Measurements from ENCODE around the gene ARID3A. TPM values are rescaled to one million over a fixed set of nuclear protein-coding genes. Genes with fewer than 3 reads are reported as not detected.
"Not testable (repeated sequence)": the region's sequence is repeated elsewhere in the genome, so short reads cannot be mapped to it uniquely, and the experiment has no call there.

The ARID3A gene
- total RNA-seq, 1 experiment from 2014 or later = 2.3 TPM

DNA sequence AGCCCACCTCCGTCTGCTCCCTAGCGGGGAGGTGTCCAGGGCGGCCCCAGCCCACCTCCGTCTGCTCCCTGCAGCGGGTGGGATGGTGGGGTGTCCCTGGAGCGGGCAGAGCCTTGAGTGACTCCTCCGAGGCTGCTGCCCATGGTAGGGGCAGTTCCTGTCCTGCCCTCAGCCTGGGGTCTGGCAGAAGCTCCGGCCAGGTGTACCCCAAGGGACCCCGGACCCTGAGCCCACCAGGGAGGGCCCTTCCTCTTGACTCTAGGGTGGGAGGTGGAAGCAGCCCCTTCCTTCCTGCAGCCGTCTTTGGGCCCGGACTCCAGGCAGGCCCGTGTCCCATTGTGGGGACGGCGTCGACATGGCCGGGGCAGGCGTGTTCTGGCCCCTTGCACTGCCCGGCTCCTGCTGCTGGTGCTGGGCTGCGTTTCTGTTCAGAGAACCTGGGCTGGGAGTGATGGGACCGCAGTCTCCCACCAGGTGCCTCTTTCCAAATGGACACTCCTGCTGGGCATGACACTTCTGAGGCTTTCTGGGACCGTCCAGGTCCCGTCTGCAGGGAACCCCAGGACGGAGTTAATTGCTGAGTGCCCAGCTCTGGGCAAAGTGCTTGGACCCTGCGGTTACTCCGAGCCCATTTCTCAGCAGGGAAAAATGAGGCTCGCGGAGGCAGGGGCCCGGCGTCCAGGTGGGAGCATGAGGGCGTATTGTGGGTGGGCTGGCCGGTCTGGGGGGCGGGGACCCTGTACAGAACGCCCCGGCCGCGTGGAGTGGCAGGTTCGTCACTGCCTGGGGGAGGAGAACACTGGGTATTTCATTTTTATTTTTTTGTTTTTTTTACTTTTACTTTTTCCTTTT lies 19.8 kb downstream of the ARID3A start:
- DNase-seq (ENCODE audit: low spot score) = no peak

DNA sequence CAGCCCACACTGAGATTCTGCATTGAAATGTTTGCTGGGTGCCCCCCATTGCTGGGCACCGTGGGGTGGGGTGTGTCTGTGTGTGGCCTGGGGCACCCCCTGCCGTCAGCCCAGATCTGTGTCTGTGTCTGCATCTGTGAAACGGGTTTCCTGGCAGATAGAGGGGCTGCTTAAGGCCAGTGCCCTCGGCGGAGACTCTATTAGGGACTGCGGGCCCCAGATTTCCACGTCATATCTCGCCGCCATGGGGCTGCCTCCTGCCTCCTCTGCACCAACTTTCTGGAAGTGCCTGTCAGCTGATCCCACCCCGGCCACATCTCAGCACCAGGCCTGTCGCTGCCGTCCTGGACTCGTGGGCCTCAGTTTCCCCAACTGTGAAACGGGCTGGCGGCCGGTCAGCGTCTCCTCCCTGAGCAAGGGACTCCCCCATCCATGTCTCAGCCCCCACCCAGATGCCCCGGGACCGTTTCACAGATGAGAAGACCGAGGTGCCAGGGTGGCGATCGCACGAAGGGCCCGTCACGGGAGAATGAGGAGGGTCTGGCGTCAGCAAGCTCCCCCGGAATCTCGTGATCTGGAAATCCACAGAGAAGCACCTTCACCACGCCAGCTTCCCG lies 21.4 kb downstream of the ARID3A start:
- no peak for DNase-seq (ENCODE audit: low spot score)

DNA sequence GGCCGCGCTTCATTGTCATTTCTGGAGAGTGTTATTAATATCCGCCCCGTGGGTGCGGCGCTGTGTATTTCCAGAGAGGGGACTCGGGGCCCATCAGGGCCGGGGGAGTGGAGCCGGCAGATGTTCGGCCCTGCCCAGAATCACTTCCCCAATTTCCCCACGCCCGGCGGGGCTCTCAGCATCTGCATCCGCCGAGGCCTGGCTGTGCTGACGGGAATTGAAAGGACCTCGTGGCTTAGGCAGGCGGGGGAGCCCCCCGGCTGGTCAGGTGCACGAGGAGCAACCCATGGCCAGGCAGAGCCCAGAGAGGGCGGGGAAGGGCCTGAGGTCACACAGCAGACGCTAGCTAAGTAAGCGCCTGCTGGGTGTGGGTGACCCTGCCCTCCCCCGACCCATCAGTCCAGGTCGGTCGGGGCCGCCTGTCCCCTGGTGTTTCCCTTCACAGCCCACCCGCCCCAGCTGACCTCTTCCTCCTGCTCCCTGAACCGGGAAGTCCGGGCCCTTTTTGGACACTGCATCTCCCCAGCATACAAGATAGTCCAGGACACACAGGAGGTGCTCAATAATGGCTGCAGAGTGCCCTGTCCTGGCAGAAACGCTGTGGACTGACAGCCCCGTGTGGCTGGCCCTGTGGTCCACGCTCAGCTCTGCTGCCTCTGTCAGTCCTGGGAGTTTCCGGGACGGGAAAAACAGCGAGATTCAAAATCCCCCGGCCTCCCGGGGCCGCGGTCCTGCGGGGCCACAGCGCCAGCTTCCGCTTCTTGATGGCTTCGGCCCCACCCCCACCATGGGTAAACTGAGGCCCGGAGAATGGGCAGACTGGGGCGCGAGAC lies 22.1 kb downstream of the ARID3A start:
- no peak for DNase-seq (ENCODE audit: low spot score)

DNA sequence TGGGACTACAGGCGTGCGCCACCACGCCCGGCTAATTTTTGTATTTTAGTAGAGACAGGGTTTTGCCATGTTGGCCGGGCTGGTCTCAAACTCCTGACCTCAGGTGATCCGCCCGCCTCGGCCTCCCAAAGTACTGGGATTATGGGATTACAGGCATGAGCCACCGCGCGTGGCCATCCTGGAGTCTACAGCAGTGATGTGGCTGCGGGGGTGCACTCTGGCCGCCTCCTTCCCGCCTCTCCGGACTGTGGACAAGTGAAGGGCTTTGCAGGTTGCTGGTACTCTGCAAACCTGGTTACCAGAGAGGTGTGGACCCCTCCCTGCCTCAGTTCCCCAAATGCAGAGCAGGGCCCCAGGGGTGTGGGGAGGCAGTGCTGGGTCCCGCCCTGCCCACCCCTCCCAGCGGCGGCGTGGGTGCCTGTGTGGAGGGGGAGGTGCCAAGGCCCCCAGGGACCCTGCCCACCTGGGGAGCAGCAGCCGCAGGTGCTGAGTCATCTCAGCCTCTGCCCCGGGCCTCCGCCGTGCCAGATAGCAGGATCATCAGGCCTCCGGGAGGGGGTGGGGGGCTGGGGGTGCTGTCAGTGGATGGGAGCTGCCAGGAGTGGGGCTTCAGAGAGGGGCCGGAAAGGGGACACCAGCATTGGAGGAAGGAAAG lies 23.1 kb downstream of the ARID3A start:
- no peak for DNase-seq (ENCODE audit: low spot score)

DNA sequence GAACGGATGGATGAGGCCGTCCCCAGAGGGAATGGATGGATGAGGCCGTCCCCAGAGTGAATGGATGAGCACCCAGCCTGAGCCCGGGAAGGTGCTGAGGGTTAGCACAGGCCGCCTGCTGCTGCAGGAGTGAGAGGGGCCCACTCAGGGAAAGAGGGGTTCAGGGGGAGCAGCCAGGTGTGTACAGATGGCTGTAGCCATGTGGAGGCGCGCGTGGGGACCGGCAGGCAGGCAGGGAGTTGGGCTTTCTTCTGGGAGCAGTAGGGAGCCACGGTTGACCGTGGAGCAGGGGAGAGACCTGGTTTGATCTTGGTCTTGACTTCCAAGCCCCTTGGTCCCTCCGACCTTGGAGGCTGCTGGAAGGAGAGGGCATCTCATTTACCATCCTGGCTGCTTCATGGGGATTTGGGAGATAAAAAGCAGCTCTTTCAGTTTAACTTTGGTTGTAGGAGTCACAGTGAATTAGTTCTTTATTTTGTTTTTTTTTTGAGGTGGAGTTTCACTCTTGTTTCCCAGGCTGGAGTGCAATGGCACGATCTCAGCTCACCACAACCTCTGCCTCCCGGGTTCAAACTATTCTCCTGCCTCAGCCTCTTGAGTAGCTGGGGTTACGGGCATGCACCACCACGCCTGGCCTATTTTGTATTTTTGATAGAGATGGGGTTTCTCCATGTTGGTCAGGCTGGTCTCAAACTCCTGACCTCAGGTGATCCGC lies 24.7 kb downstream of the ARID3A start:
- DNase-seq (ENCODE audit: low spot score) = no peak

DNA sequence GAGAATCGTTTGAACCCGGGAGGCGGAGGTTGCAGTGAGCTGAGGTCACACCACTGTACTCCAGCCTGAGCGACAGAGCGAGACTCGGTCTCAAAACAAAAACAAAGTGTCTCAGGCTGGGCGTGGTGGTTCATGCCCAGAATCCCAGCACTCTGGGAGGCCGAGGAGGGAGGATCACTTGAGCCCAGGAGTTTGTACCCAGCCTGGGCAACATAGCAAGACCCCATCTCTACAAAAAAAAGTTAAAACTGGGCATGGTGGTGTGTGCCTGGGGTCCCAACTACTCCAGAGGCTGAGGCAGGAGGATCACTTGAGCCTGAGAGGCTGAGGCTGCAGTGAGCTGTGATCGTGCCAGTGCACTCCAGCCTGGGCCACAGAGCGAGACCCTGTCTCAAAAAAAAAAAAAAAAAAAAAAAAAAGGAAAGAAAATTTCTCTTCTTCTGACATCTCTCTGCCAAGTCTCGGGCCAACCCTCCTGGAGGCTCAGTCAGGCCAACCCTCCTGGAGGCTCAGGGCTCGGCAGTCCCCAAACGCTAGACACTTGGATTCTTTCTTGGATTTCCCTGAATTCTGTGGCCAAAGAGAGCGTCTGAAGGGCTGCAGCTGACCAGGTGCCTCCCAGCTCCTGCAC lies 26.3 kb downstream of the ARID3A start:
- DNase-seq (ENCODE audit: low spot score) = no peak

DNA sequence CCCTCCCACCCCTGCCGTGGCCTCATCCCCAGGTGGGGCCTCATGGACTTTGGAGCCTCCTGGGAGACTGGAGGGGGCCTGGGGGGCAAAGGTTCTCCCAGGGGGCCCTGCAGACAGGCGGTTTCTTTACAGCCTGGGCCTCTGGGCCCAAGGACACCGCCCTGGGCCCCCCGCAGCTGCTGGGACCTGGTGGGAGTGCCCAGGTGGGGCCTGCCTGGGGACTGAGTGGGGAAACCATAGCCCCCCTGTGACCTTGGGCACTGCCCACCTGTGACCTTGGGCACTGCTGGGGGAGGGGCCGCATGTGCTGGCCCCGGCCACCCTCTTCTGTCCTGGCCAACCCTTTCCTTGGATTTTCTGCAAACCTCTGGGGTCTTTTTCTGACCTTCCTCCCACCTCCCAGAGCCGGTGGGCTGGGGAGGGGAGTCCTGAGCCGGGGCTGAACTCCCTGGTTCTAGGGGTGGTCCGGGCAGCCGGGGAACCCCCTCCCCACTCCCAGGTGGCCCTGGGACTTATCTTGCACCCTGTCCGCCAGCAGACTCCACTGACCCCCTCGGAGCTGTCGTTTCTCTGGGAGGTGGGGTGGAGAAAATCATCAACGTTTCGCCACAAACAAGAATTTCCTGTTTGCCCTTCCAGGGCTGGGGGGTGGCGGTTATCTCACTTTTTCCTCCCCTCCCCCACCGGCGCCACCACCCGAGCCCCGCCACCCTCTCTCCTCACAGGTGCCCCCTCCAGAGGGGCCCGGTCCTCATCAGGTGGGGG lies 27.0 kb downstream of the ARID3A start:
- DNase-seq (ENCODE audit: low spot score) = no peak

DNA sequence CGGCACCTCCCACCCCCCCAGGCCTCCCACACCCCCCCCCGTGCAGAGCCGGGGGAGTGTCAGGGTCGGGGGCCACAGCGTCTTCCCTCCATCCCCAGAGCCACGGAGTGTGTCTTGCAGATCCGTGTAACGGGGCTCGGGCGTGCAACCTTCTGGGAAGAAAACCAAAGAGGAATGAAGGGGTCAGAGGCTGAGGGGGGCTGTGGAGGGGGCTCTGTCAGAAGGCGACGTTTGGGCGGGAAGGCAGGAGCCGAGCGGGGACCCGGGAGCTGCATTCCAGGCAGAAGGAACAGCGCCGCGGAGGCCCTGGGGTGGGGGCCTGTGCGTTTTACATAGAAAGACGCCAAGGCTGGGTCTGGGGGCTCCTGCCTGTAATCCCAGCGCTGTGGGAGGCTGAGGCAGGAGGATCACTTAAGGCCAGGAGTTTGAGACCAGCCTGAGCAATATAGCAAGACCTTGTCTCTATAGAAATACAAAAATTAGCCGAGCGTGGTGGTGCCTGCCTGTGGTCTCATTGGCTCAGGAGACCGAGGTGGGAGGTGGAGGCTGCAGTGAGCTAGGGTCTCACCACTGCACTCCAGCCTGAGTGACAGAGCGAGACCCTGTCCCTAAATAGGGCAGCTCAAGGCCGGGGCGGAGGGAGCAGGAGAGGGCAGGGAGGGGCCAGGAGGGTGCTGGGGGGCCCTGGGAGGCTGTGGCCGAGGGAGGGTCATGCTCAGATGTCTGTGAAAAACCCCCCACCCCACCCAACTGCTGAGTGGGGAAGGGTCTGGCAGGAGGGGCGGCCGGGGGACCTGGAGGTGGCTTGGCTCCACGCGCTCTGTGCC lies 27.8 kb downstream of the ARID3A start:
- no peak for DNase-seq (ENCODE audit: low spot score)

DNA sequence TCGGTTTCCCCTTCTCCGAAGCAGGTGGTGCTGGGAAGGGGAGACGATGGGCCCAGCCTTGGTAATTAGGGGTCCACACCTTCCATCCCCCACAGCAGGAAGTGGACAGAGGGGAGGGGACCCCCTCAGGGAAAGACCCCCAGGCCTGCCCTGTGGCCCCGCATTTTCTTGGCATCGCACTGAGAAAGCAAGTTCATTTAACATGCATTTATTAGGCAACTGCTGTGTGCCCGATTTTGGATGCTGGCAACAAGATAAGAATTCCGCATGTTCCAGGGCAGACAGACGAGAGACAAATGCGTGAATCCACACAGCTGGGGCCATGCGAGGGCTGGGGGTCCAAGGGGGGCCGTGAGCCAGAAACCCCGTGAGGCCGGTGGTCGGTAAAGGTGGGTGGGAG lies 28.4 kb downstream of the ARID3A start:
- DNase-seq (ENCODE audit: low spot score) = no peak

DNA sequence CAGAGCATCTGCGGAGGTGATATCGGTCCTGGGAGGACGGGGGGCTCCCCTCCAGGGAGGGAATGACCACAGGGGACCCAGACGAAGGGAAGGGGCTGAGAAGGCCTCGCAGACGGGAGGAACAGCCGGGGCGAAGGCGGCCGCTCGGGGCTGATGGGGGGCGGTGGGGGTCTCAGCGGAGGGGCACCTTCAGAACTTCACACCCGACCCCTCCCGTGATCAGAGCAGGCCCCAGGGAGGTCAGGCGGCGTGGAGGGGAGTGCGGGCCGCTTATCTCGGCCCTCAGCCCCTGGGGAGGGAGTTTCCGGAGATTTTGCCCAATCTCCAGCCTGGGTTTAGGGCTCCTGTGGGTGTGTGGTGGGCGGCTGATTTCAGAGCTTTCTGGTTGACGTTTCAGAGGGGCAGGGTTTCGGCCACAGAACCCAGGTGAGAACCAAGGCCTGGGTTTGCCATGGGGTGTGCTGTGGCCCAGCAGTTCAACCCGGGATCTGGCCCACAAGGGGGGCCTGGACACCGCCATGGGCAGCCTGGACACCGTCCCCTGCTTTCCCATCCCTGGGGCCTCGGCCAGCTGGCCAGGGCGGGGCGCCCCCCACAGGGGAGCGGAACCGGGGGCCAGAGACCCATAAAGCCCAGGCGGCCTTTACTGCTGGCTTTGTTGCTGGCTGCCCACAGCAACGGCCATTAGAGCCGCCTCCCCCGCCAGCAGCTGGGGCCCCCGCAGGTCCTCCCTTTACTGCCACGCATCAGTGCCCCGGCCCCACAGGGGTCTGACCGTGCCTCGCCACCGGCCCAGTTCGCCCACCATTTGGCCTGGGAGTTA lies 29.0 kb downstream of the ARID3A start:
- no peak for DNase-seq (ENCODE audit: low spot score)

DNA sequence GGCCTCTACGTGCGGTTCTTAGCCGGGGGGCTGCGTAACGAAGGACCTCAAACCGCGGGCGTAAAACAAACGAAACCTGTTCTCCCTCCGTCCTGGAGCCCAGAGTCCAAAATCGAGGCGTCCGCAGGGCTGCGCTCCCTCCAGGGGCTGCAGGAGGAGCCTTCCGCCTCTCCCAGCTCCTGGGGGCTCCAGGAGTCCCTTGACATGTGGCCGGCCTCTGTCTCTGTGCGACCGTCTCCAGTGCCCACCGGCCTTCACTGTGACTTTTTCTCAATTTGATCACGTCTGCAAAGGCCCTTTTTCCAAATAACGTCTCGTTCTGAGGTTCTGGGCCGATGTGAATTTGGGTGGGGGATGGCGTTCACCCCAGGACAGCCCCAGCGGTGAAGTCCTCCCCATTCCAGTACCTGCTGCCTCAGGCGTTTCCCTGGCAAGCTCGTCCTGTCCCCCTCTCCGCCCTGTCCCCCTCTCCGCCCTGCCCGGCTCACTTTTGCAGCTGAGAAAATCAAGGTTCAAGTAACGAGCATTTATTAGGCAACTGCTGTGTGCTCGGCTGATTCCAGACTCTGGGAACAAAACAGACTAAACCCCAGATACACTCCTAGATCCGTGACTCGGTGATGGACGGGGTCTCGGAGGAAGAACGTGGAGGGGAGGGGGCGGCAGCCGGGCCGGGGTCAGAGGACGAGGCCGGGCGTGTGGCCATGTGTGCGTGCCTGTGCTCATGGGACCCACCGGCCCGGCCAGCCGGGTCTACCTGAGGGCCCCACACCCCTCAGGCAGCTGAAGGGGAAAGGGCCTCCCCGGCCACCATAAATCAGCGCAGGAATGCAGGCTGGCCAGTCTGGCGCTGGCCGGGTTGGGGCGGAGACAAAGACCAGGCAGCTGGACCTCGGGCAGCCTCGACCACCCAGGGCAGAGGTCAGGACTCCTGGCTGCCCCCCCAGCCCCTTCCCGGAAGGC lies 30.2 kb downstream of the ARID3A start:
- DNase-seq (ENCODE audit: low spot score) = no peak

DNA sequence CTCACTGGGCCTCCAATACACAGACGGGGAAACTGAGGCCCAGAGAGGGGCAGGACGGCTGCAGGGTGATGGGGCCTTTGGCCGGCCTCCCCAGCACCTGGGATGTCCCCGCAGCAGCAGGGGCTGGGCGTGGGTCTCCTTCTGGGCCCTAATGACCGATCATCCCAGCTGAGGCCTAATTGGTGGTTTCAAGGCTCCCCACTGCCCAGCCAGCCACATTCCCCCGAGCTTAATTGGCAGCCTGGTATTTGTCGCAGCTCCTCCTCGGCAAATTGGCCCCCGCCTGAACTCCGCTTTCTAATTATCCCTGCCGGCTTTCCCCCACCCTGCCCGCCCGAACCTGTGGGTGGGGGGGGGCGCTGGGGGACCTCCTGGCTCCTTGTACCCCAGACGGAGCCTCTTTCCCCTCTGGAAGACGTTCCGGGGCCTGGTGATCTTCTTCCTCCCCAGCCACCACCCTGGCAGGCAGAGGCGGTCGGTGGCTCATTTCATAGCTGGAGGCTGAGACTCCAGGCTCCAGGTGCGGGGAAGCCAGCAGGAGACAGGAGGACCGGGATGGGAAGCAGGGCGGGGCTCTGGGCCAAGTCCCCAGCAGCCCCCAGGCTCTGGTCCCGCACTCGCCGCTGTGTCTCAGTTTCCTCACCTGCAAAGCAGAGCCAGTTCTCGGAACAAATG lies 31.1 kb downstream of the ARID3A start:
- DNase-seq (ENCODE audit: low spot score) = no peak

DNA sequence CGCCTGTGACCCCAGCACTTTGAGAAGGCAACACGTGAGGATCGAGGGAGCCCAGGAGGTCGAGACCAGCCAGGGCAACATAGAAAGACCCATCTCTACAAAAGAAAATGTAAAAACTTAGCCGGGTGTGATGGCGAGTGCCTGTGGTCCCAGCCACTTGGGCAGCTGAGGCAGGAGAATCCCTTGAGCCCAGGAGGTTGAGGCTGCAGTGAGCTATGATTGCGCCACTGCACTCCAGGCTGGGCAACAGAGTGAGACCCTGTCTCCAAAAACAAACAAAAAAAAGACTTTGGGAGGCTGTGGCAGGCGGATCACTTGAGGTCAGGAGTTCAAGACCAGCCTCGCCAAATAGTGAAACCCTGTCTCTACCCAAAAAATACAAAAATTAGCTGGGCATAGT lies 31.7 kb downstream of the ARID3A start:
- DNase-seq (ENCODE audit: low spot score) = not testable (repeated sequence)

DNA sequence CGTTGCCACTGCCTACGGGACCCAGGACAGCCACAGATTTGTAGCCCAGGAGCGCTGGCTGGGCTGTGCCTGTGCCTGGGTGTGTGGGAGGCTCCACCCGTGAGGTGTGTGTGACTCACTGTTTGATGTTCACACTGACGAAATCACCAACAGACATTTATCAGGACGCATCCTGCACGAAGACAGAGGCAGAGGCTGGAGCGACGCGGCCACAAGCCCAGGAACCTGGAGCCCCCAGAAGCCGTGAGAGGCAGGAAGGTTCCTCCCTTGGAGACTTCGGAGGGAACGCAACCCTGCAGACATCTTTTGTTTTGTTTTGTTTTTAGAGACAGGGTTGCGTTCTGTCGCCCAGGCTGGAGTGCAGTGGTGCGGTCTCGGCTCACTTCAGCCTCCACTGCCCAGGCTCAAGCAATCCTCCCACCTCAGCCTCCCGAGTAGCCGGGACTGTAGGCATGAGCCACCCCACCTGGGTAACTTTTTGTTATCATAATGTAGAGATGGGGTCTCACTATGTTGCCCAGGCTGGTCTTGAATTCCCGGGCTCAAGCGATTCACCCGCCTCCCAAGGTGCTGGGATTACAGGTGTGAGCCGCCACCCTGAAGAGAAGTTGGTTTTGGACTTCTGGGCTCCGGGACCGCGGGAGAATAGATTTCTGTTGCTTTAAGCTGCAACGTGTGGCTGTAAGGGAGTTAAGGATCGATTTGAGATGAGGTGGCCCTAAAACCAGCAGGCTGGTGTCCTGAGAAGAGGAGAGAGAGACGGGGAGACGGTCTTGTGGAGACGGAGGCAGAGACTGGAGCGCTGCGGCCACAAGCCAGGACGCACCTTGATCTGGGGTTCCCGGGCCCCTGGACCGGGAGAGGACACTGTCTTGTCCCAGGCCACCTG lies 33.4 kb downstream of the ARID3A start:
- no peak for DNase-seq (ENCODE audit: low spot score)

DNA sequence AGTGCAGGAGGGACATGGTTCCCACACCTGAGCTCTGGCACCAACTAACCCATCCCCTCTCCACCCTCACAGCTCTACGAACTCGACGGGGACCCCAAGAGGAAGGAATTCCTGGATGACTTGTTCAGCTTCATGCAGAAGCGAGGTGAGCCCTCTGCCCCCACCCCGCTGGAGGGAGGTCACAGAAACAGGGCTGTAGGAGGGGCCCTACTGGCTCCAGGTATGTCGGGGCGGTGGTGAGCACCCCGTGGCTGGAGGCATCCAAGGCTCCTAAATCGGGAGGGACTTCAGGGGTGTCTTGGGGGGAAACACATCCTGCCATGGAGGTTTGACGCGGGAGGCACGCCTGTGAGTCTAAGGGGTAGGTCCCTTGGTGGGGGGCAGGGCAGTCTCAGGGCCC lies 34.2 kb downstream of the ARID3A start:
- no peak for DNase-seq (ENCODE audit: low spot score)

DNA sequence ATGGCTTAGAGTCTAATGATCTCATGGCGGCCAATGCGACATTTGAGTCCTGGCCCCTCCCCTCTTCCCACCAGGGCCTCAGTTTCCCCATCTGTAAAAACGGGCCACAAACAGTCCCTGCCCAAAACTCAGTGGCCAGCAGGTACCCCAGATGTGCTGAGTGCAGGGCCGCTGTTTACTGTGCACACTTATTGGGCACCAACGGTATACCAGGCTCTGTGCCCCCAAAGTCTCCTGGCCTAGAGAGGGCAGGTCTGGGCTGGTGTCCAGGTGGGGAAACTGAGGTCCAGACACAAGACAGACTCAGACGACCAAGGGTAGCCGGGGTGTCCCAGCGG lies 34.7 kb downstream of the ARID3A start:
- no peak for DNase-seq (ENCODE audit: low spot score)
